GM15510 (cell line): Measurements from ENCODE around the gene MPPED1.

ENCODE experiments used
- POLR2A ChIP-seq: IDR thresholded peaks from 3 replicates; pipeline ENCODE4 v1.6.1; 2011; ENCODE audit warnings: borderline replicate concordance; ENCODE audit not compliant: insufficient read length; ENCODE audit errors: extremely low read depth

Gene MPPED1

GRCh38 chr22:43411869-43412807 is at the start of gene MPPED1:
Gene MPPED1, plus strand, starts transcription at chr22:43412014. Its CDS starts 12,972 bp downstream, at chr22:43424986.
- no peak for TF ChIP-seq POLR2A

GRCh38 chr22:43363315-43364168 is 48.3 kb upstream of the MPPED1 start:
- no peak for TF ChIP-seq POLR2A

- no peak for TF ChIP-seq POLR2A
Measured at GRCh38 chr22:43364169-43364435, 47.7 kb upstream of the MPPED1 start.

- TF ChIP-seq POLR2A, result no peak
Measured at GRCh38 chr22:43365715-43366440, 45.9 kb upstream of the MPPED1 start.

- no peak for TF ChIP-seq POLR2A
Measured at GRCh38 chr22:43370036-43370435, 41.8 kb upstream of the MPPED1 start.

- TF ChIP-seq POLR2A, result no peak
Measured at GRCh38 chr22:43375951-43376455, 35.8 kb upstream of the MPPED1 start.

GRCh38 chr22:43376765-43377547 is 34.9 kb upstream of the MPPED1 start:
- no peak for TF ChIP-seq POLR2A

GRCh38 chr22:43377548-43377895 is 34.3 kb upstream of the MPPED1 start:
- no peak for TF ChIP-seq POLR2A

- no peak for TF ChIP-seq POLR2A
Measured at GRCh38 chr22:43377896-43378704, 33.7 kb upstream of the MPPED1 start.

- no peak for TF ChIP-seq POLR2A
Measured at GRCh38 chr22:43381693-43382092, 30.1 kb upstream of the MPPED1 start.

GRCh38 chr22:43384863-43385262 is 27.0 kb upstream of the MPPED1 start:
- TF ChIP-seq POLR2A, result no peak

GRCh38 chr22:43385770-43386641 is 25.8 kb upstream of the MPPED1 start:
- no peak for TF ChIP-seq POLR2A
